MCF 10A (cell line): ENCODE measurements around the gene ZNF862. TPM values are rescaled to one million over a fixed set of nuclear protein-coding genes. Genes with fewer than 3 reads are reported as not detected.

ENCODE experiments used
- BruUV-seq: library from RNA; stranded (reverse); fragments of 400-500 nt; replicated peaks from 2 replicates; lab custom pipeline; 2021; lab: Mats Ljungman, UMichigan
- CTCF ChIA-PET: fragments of 300-600 bp; sonication (Branson Sonifier 250); formaldehyde crosslinking; extraction: SDS; loops from one replicate; lab custom pipeline; 2021; ENCODE audit warnings: antibody characterized with exemption, inconsistent platforms; lab: Yijun Ruan, JAX
- POLR2A ChIA-PET: fragments of 300-600, 350-650 bp; sonication (Branson Sonifier 250); formaldehyde crosslinking; extraction: SDS; loops from one replicate; lab custom pipeline; 2020; ENCODE audit warnings: antibody characterized with exemption, inconsistent platforms; lab: Yijun Ruan, JAX
- DNase-seq: peaks from one replicate; pipeline ENCODE4 v3.0.0-alpha.2; 2018; ENCODE audit not compliant: unreplicated experiment
- H3K27ac Mint-ChIP-seq: one replicate; pipeline ENCODE4 v1.8.0; 2022; ENCODE audit warnings: mild to moderate bottlenecking, low read depth, mixed read lengths; ENCODE audit not compliant: unreplicated experiment
- H3K27me3 Mint-ChIP-seq: one replicate; pipeline ENCODE4 v1.8.0; 2022; ENCODE audit warnings: mixed read lengths; ENCODE audit not compliant: insufficient read depth, unreplicated experiment
- H3K36me3 Mint-ChIP-seq: one replicate; pipeline ENCODE4 v1.8.0; 2022; ENCODE audit warnings: mild to moderate bottlenecking, moderate library complexity, mixed read lengths; ENCODE audit not compliant: insufficient read depth, unreplicated experiment
- H3K4me1 Mint-ChIP-seq: one replicate; pipeline ENCODE4 v1.8.0; 2022; ENCODE audit warnings: mixed read lengths; ENCODE audit not compliant: insufficient read depth, unreplicated experiment
- H3K4me3 Mint-ChIP-seq: one replicate; pipeline ENCODE4 v1.8.0; 2022; ENCODE audit warnings: mild to moderate bottlenecking, moderate library complexity, mixed read lengths; ENCODE audit not compliant: unreplicated experiment
- H3K9me3 Mint-ChIP-seq: one replicate; pipeline ENCODE4 v1.8.0; 2022; ENCODE audit warnings: mixed read lengths; ENCODE audit not compliant: unreplicated experiment
- intact Hi-C: fragments of 100-400 bp; cut with micrococcal nuclease; formaldehyde crosslinking; loops from 2 replicates; pipeline ENCODE4 v1.14.1; 2022
- total RNA-seq: library from RNA; stranded (reverse); gene quantifications from 2 replicates; pipeline ENCODE4 v1.2.3, GENCODE V29; 2022
- TF ChIP-seq, protein P1 (sequence below): fragments of 200-600 bp; IDR thresholded peaks from one replicate; pipeline ENCODE4 v1.8.0; 2022; ENCODE audit warnings: antibody characterized with exemption, mild to moderate bottlenecking; ENCODE audit not compliant: unreplicated experiment

ZNF862 gene
- total RNA-seq, 1 experiment from 2014 or later, result 17.4 TPM

DNA sequence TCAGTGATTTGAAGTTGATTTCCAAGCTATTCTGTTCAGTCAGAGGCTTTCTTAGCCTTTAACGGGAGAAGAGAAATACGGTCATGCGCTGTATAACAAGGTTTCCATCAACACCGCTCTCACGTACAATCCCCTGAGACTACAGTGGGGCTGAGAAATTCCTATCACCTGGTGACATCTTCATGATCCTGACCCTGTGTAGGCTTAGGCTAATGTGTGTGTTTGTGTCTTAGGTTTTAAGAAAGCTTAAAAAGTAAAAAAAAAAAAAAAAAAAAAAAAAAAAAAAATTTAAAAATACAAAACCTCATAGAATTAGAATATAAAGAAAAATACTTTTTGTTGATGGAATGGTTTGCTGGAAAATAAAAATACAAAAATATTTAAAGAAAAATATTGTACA, 1.8 kb downstream of the ZNF862 start:
- no peaks in the 10 kb centered on the region for H3K9me3 Mint-ChIP-seq
- peaks cover 6% of the 10 kb centered on the region for H3K27me3 Mint-ChIP-seq
- H3K36me3 Mint-ChIP-seq, result no peaks in the 10 kb centered on the region
- H3K4me3 Mint-ChIP-seq, result peak overlapping the region; percentile 77
- ChIA-PET POLR2A (interaction anchor here (0.6 to 2.6 kb wide), 8 partner anchors 8 to 530 kb away, joined by 3 to 9 read pairs (median 4); partner anchors contain the start of gene REPIN1), CTCF (interaction anchor here (0.6 to 1.2 kb wide), 3 partner anchors 10 to 974 kb away, joined by 3 to 6 read pairs (median 3); no protein-coding TSS in a partner anchor)
- intact Hi-C loops, result loop anchor here (2.0 kb wide), 1 partner anchor 33 kb away; the partner anchor contains the start of gene ATP6V0E2
- H3K27ac Mint-ChIP-seq, result no peak overlapping the region
- TF ChIP-seq, protein P1, sequence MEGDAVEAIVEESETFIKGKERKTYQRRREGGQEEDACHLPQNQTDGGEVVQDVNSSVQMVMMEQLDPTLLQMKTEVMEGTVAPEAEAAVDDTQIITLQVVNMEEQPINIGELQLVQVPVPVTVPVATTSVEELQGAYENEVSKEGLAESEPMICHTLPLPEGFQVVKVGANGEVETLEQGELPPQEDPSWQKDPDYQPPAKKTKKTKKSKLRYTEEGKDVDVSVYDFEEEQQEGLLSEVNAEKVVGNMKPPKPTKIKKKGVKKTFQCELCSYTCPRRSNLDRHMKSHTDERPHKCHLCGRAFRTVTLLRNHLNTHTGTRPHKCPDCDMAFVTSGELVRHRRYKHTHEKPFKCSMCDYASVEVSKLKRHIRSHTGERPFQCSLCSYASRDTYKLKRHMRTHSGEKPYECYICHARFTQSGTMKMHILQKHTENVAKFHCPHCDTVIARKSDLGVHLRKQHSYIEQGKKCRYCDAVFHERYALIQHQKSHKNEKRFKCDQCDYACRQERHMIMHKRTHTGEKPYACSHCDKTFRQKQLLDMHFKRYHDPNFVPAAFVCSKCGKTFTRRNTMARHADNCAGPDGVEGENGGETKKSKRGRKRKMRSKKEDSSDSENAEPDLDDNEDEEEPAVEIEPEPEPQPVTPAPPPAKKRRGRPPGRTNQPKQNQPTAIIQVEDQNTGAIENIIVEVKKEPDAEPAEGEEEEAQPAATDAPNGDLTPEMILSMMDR, result no peak
- no peak for DNase-seq
- no TSS peak for BruUV-seq
- peaks cover 15% of the 10 kb centered on the region for H3K4me1 Mint-ChIP-seq

DNA sequence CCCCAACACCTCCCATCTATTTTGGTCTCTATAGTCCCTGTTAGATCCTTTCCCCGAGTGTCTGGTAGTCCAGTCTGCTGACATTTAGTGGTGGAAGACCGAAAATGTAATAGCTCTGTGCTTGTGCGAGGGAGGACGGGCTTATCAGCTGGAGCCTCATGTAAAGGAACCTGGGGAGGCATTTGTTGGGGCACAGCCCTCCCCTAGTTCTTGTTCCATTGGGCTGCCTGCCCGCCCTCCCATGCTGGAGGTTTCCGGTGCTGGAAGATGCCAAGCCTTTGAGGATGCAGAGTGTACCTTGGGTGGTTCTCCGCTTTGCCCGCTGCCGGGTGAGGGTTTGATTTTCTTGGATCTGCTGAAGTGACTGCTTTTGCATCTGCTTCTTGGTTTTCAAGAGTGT, 5.4 kb downstream of the ZNF862 start:
- Mint-ChIP-seq H3K4me3 (no peak overlapping the region), H3K27ac (no peak overlapping the region), H3K4me1 (peaks cover 15% of the 10 kb centered on the region), H3K36me3 (peaks cover 14% of the 10 kb centered on the region), H3K9me3 (no peaks in the 10 kb centered on the region), H3K27me3 (no peaks in the 10 kb centered on the region)
- TF ChIP-seq, protein P1, result no peak
- DNase-seq, result no peak
- ChIA-PET POLR2A (interaction anchor here (0.6 kb wide), 1 partner anchor 432 kb away, joined by 3 read pairs; no protein-coding TSS in a partner anchor), CTCF (interaction anchor here (0.6 to 1.6 kb wide), 2 partner anchors 18 to 28 kb away, joined by 3 read pairs; no protein-coding TSS in a partner anchor)
- intact Hi-C loops, result no loop called here
- BruUV-seq, result no TSS peak

- H3K27ac Mint-ChIP-seq, result peak overlapping the region; percentile 35
- no peaks in the 10 kb centered on the region for H3K9me3 Mint-ChIP-seq
- ChIA-PET CTCF (interaction anchor here (0.6 to 1.6 kb wide), 2 partner anchors 18 to 27 kb away, joined by 3 read pairs; no protein-coding TSS in a partner anchor), POLR2A (interaction anchor here (0.6 kb wide), 1 partner anchor 433 kb away, joined by 3 read pairs; no protein-coding TSS in a partner anchor)
- DNase-seq, result no peak
- peaks cover 8% of the 10 kb centered on the region for H3K4me1 Mint-ChIP-seq
- intact Hi-C loops, result no loop called here
- BruUV-seq, result no TSS peak
- H3K36me3 Mint-ChIP-seq, result peaks cover 14% of the 10 kb centered on the region
- no peak overlapping the region for H3K4me3 Mint-ChIP-seq
- TF ChIP-seq, protein P1, result no peak
- no peaks in the 10 kb centered on the region for H3K27me3 Mint-ChIP-seq
Measured at GRCh38 chr7:149844445-149844844, 6.3 kb downstream of the ZNF862 start.

DNA sequence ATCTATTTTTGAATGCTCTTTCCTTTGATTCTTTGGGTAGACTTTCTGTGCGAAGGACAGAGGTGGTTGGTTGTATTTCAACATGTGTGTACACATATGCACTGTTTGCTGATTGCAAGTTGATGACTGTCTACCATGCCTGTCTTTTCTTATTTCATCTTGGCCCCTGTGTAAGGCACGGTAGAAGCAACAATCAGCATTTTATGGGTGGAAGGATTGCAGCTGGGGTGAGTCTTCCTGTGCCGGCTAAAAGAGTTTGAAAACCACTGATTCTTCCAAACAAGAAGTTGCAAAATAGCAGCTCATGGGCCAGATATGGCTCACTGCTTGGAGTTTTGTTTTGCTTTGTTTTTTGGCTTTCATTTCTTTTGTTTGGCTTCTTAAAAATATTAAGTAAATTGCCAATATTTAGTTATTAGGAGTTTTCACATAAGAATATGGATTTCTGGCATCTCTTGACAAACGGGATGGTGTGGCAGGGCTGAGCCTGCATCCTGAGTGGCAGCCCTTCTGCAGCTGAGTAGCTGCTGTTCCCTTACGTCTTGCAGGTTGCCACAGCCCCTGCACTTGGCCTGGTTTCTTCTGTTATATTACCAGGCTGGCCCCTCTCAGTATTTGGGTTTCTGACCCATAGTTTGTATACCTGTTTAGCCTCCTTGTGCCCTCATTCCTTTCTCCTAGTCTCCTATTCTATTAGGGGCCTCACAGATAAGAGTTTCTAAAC, 7.2 kb downstream of the ZNF862 start:
- intact Hi-C loops, result no loop called here
- Mint-ChIP-seq H3K4me1 (peaks cover 5% of the 10 kb centered on the region), H3K9me3 (no peaks in the 10 kb centered on the region), H3K27me3 (no peaks in the 10 kb centered on the region), H3K27ac (no peak overlapping the region), H3K4me3 (no peak overlapping the region), H3K36me3 (peaks cover 14% of the 10 kb centered on the region)
- POLR2A ChIA-PET, result no interaction called here
- CTCF ChIA-PET, result interaction anchor here (1.6 kb wide), 1 partner anchor 17 kb away, joined by 3 read pairs; no protein-coding TSS in a partner anchor
- BruUV-seq, result no TSS peak
- TF ChIP-seq, protein P1, result no peak
- DNase-seq, result no peak
